Liver (tissue), 9 donors: Measurements from ENCODE around the gene CFAP299. TPM values are rescaled to one million over a fixed set of nuclear protein-coding genes. Genes with fewer than 3 reads are reported as not detected.

Source experiments
- DNase-seq: peaks from one replicate; pipeline ENCODE4 v3.0.0-alpha.2; 2017; ENCODE audit warnings: low spot score
- H3K27ac ChIP-seq, 2 donors: one replicate each; pipeline ENCODE4 v1.7.0; 2013; ENCODE audit warnings: inconsistent platforms in 2 of 2, low read length in 2 of 2, control low read depth in 1 of 2, low read depth in 1 of 2, mild to moderate bottlenecking in 1 of 2
- H3K27me3 ChIP-seq, 4 donors: one replicate each; pipeline versions ENCODE4 v1.6.1 to v1.7.0; 2013; ENCODE audit warnings: low read length in 3 of 4, inconsistent platforms in 1 of 4, mild to moderate bottlenecking in 1 of 4, moderate library complexity in 1 of 4; ENCODE audit not compliant: control insufficient read depth in 4 of 4, insufficient read depth in 4 of 4
- H3K36me3 ChIP-seq, 4 donors: one replicate each; pipeline versions ENCODE4 v1.6.1 to v1.7.0; 2013; ENCODE audit warnings: low read length in 3 of 4, mild to moderate bottlenecking in 3 of 4, low read depth in 1 of 4, moderate library complexity in 1 of 4; ENCODE audit not compliant: control insufficient read depth in 4 of 4, insufficient read depth in 3 of 4
- H3K4me1 ChIP-seq, 4 donors: one replicate each; pipeline versions ENCODE4 v1.6.1 to v1.7.0; 2013; ENCODE audit warnings: low read length in 3 of 4, mild to moderate bottlenecking in 3 of 4, moderate library complexity in 1 of 4; ENCODE audit not compliant: control insufficient read depth in 4 of 4, insufficient read depth in 4 of 4
- H3K4me3 ChIP-seq, 3 donors: one replicate each; pipeline versions ENCODE4 v1.6.1 to v1.7.0; 2013; ENCODE audit warnings: low read length in 3 of 3, control low read depth in 1 of 3, low read depth in 1 of 3, mild to moderate bottlenecking in 1 of 3
- H3K9ac ChIP-seq, 2 donors: one replicate each; pipeline ENCODE4 v1.7.0; 2013; ENCODE audit warnings: low read length in 2 of 2, mild to moderate bottlenecking in 2 of 2, moderate library complexity in 2 of 2, control low read depth in 1 of 2, low read depth in 1 of 2
- H3K9me3 ChIP-seq, 4 donors: one replicate each; pipeline versions ENCODE4 v1.6.1 to v1.7.0; 2013; ENCODE audit warnings: low read length in 3 of 4; ENCODE audit not compliant: control insufficient read depth in 4 of 4
- ATF3 ChIP-seq: IDR thresholded peaks from 2 replicates; pipeline ENCODE4 v1.6.1; 2016; ENCODE audit warnings: antibody characterized with exemption
- CTCF ChIP-seq: fragments of 150-350 bp; IDR thresholded peaks from 2 replicates; pipeline ENCODE4 v1.5.1; 2017; ENCODE audit warnings: improper control_type of control experiment, low read depth, low read length; ENCODE audit not compliant: missing input control
- EGR1 ChIP-seq, 2 donors: IDR thresholded peaks; 2 replicates each; pipeline ENCODE4 v1.6.1; 2016 to 2018; ENCODE audit warnings: antibody characterized with exemption in 2 of 2, low read depth in 2 of 2
- FOXA1 ChIP-seq: IDR thresholded peaks from 2 replicates; pipeline ENCODE4 v1.6.1; 2016; ENCODE audit warnings: antibody characterized with exemption
- FOXA2 ChIP-seq: IDR thresholded peaks from 2 replicates; pipeline ENCODE4 v1.6.1; 2016; ENCODE audit warnings: antibody characterized with exemption
- HNF4A ChIP-seq, 2 donors: conservative IDR thresholded peaks; 2 replicates each; pipeline ENCODE4 v1.6.1; 2016; ENCODE audit warnings: antibody characterized with exemption in 2 of 2, mild to moderate bottlenecking in 2 of 2
- JUND ChIP-seq, 2 donors: IDR thresholded peaks; 2 replicates each; pipeline ENCODE4 v1.6.1; 2016; ENCODE audit warnings: antibody characterized with exemption in 2 of 2
- MAX ChIP-seq: IDR thresholded peaks from 2 replicates; pipeline ENCODE4 v1.6.1; 2016; ENCODE audit warnings: antibody characterized with exemption
- NR2F2 ChIP-seq: IDR thresholded peaks from 2 replicates; pipeline ENCODE4 v1.6.1; 2016; ENCODE audit warnings: antibody characterized with exemption
- RAD21 ChIP-seq, 2 donors: IDR thresholded peaks; 2 replicates each; pipeline ENCODE4 v1.6.1; 2016; ENCODE audit warnings: antibody characterized with exemption in 2 of 2, mild to moderate bottlenecking in 2 of 2
- REST ChIP-seq: IDR thresholded peaks from 2 replicates; pipeline ENCODE4 v1.6.1; 2016; ENCODE audit warnings: antibody characterized with exemption, mild to moderate bottlenecking
- RXRA ChIP-seq, 2 donors: IDR thresholded peaks; 2 replicates each; pipeline ENCODE4 v1.6.1; 2017 to 2018; ENCODE audit warnings: antibody characterized with exemption in 2 of 2, mild to moderate bottlenecking in 1 of 2
- SP1 ChIP-seq: IDR thresholded peaks from 2 replicates; pipeline ENCODE4 v1.6.1; 2018; ENCODE audit warnings: antibody characterized with exemption, mild to moderate bottlenecking
- TAF1 ChIP-seq: conservative IDR thresholded peaks from 2 replicates; pipeline ENCODE4 v1.6.1; 2016; ENCODE audit warnings: antibody characterized with exemption, mild to moderate bottlenecking
- YY1 ChIP-seq: IDR thresholded peaks from 2 replicates; pipeline ENCODE4 v1.6.1; 2016; ENCODE audit warnings: antibody characterized with exemption, mild to moderate bottlenecking
- ZBTB33 ChIP-seq: IDR thresholded peaks from 2 replicates; pipeline ENCODE4 v1.6.1; 2016; ENCODE audit warnings: antibody characterized with exemption
- WGBS: extraction: QIAGEN DNeasy Blood & Tissue Kit; methylation state at CpG from one replicate; pipeline ENCODE4 v1.1.7; 2013; 5-methylcytosine and 5-hydroxymethylcytosine counted together
- polyA plus RNA-seq, 2 donors: library from polyadenylated mRNA; stranded (reverse) in 1 of 2; unstranded in 1 of 2; fragments of 200-250 nt in 1 of 2; fragments of >200 nt in 1 of 2; fragmentation: Nextera tagmentation in 1 of 2; extraction: Ambion mirVana in 1 of 2; gene quantifications; one replicate each; pipeline versions ENCODE4 v1.2.1 to v1.2.3, GENCODE V29; 2013 to 2015
- total RNA-seq, 2 donors: library from RNA; depleted of rRNA; stranded (reverse); fragments of >200 nt; gene quantifications; one replicate each; pipeline ENCODE4 v1.2.3, GENCODE V29; 2014
- donor health status: healthy.
- donor health status: healthy.
- donor health status: healthy.
- donor health status: healthy.
- donor health status: healthy.

Gene CFAP299
- total and polyA plus RNA-seq, 4 donors = not detected

GRCh38 chr4:80486603-80487002 is 151.1 kb downstream of the CFAP299 start:
- H3K4me3 ChIP-seq = no peak overlapping the region
- no peaks in the 10 kb centered on the region for H3K4me1 ChIP-seq
- no peak for TF ChIP-seq CTCF
- no peak overlapping the region for H3K27ac ChIP-seq
- H3K9ac ChIP-seq = no peak overlapping the region
- no peaks in the 10 kb centered on the region for H3K9me3 ChIP-seq
- 59% methylated on average over 3 of the region's 3 CpGs for WGBS
- H3K27me3 ChIP-seq = peaks cover 0 to 3% (median 0%) of the 10 kb centered on the region in 4 donors
- no peaks in the 10 kb centered on the region for H3K36me3 ChIP-seq
- DNase-seq = no peak

GRCh38 chr4:80489798-80490197 is 154.3 kb downstream of the CFAP299 start:
- no peaks in the 10 kb centered on the region for H3K9me3 ChIP-seq
- 87% methylated on average over 4 of the region's 4 CpGs for WGBS
- H3K4me1 ChIP-seq = no peaks in the 10 kb centered on the region
- H3K4me3 ChIP-seq = no peak overlapping the region
- no peaks in the 10 kb centered on the region for H3K27me3 ChIP-seq
- no peaks in the 10 kb centered on the region for H3K36me3 ChIP-seq
- H3K9ac ChIP-seq = no peak overlapping the region
- TF ChIP-seq RAD21 (IDR thresholded peaks at IDR 0.05) (no peak), FOXA1 (no peak), EGR1 (IDR thresholded peaks at IDR 0.05; ENCODE audit: low read depth in 2 of 2) (no peak), TAF1 (no peak), CTCF (no peak), RXRA (IDR thresholded peaks at IDR 0.05) (no peak), MAX (no peak), HNF4A (conservative IDR thresholded peaks at IDR 0.05) (no peak), ATF3 (no peak), NR2F2 (no peak), ZBTB33 (no peak), SP1 (no peak), JUND (IDR thresholded peaks at IDR 0.05) (no peak), FOXA2 (no peak), REST (no peak), YY1 (no peak)
- DNase-seq = no peak
- no peak overlapping the region for H3K27ac ChIP-seq
